Psoas muscle (tissue), 8 donors: ENCODE results near the gene PBX1. TPM values are rescaled to one million over a fixed set of nuclear protein-coding genes. Genes with fewer than 3 reads are reported as not detected.

Source experiments
- ATAC-seq, 4 donors: fragments of 200-7000 bp; cut with Tn5 transposase; one replicate each; pipeline ENCODE4 v1.9.1; 2020; ENCODE audit warnings: moderate library complexity in 3 of 4, mild to moderate bottlenecking in 2 of 4
- DNase-seq, 2 donors: peaks; one replicate each; pipeline ENCODE4 v3.0.0-alpha.2; 2020
- H3K27ac ChIP-seq: fragments of 200-600 bp; one replicate; pipeline ENCODE4 v1.8.0; 2022
- H3K27me3 ChIP-seq, 3 donors: fragments of 200-600 bp in 1 of 3; one replicate each; pipeline versions ENCODE4 v1.6.1 to v1.8.0; 2013 to 2022; ENCODE audit warnings: low read length in 2 of 3, mild to moderate bottlenecking in 2 of 3, moderate library complexity in 1 of 3; ENCODE audit not compliant: insufficient read depth in 3 of 3
- H3K36me3 ChIP-seq, 2 donors: fragments of 200-600 bp in 1 of 2; one replicate each; pipeline versions ENCODE4 v1.6.1 to v1.8.0; 2013 to 2022; ENCODE audit warnings: low read depth in 1 of 2, mild to moderate bottlenecking in 1 of 2, moderate library complexity in 1 of 2; ENCODE audit not compliant: insufficient read depth in 1 of 2
- H3K4me1 ChIP-seq: fragments of 200-600 bp; one replicate; pipeline ENCODE4 v1.8.0; 2022
- H3K4me3 ChIP-seq: fragments of 200-600 bp; one replicate; pipeline ENCODE4 v1.8.0; 2022; ENCODE audit warnings: mild to moderate bottlenecking
- H3K9me3 ChIP-seq: fragments of 200-600 bp; one replicate; pipeline ENCODE4 v1.8.0; 2022
- whole genome bisulfite sequencing, 3 donors: extraction: QIAGEN DNeasy Blood & Tissue Kit; methylation state at CpG; one replicate each; pipeline versions ENCODE4 v1.1.6 to v1.1.7; 2013; 5-methylcytosine and 5-hydroxymethylcytosine counted together
- intact Hi-C, 2 donors: fragments of 100-400 bp; cut with DNase I; formaldehyde crosslinking; loops; one replicate each; pipeline versions ENCODE4 v1.11.0 to v1.14.2; 2022
- polyA plus RNA-seq, 3 donors: library from polyadenylated mRNA; stranded (reverse); fragments of 200-250 nt; gene quantifications; one replicate each; pipeline ENCODE4 v1.2.3, GENCODE V29; 2013
- total RNA-seq, 4 donors: library from RNA; stranded (reverse); fragmentation: NEBNext Ultra II Directional in 2 of 4; extraction: Animal tissue kit (Norgen Biotek cat#: 25700) in 2 of 4; gene quantifications; one replicate each; pipeline versions ENCODE4 v1.2.1 to v1.2.4, GENCODE V29; 2021 to 2023
- TF ChIP-seq, protein P1 (sequence below): fragments of 200-600 bp; IDR thresholded peaks from one replicate; pipeline ENCODE4 v1.8.0; 2022; ENCODE audit warnings: antibody characterized with exemption
- donor health status: healthy with polysubstance abuse.
- donor health status: DM: no; HTN: no; CAD: no; lungs with moderate emphysema.
- donor health status: Bipolar disorder and iron deficiency.
- donor health status: healthy.
- donor health status: DM: yes; HTN: yes; CAD: no.
- donor health status: DM: no; HTN: no; CAD: no.
- donor health status: DM: no; HTN: no; CAD: no.
- donor health status: DM: yes; HTN: yes; CAD: no.

The PBX1 gene
- total and polyA plus RNA-seq, 7 donors = 10.6 to 69.9 (median 59.3) TPM

DNA sequence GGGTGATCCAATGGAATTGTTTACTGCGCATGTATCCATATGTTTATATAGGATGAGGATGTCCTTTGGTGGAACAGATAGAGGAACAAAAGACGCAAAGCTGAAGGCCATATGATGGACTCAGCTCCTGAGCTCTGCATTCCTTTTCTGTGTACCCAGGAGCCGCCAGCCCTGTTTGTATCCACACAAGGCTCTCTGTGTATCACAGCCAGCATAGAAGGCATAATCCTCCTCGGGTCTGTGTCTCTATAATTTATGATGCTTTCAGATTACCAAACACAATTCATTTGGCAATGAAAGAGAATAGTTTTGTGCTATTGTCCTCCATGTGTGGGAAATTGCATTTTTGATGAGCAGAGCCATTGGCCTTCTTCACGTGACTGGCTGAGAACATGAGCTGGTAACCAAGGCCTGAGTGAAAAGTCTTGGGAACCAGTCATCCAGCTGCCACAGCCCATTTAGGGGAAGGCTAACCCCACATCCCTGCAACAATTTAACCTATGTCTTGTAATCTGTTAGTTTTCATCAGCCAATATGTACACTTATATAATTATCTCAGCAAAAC, 119.2 kb downstream of the PBX1 start:
- Histone ChIP-seq H3K27me3 (no peaks in the 10 kb centered on the region), H3K9me3 (no peaks in the 10 kb centered on the region), H3K27ac (no peak overlapping the region), H3K4me3 (no peak overlapping the region), H3K4me1 (peaks cover 17% of the 10 kb centered on the region), H3K36me3 (peaks cover 0 to 7% of the 10 kb centered on the region in 2 donors)
- no peak for DNase-seq
- ATAC-seq = no peak
- 64 to 77% (median 67%) methylated on average over 5 of the region's 5 CpGs for WGBS, 3 donors
- intact Hi-C loops = no loop called here
- TF ChIP-seq, protein P1, sequence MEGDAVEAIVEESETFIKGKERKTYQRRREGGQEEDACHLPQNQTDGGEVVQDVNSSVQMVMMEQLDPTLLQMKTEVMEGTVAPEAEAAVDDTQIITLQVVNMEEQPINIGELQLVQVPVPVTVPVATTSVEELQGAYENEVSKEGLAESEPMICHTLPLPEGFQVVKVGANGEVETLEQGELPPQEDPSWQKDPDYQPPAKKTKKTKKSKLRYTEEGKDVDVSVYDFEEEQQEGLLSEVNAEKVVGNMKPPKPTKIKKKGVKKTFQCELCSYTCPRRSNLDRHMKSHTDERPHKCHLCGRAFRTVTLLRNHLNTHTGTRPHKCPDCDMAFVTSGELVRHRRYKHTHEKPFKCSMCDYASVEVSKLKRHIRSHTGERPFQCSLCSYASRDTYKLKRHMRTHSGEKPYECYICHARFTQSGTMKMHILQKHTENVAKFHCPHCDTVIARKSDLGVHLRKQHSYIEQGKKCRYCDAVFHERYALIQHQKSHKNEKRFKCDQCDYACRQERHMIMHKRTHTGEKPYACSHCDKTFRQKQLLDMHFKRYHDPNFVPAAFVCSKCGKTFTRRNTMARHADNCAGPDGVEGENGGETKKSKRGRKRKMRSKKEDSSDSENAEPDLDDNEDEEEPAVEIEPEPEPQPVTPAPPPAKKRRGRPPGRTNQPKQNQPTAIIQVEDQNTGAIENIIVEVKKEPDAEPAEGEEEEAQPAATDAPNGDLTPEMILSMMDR = no peak

DNA sequence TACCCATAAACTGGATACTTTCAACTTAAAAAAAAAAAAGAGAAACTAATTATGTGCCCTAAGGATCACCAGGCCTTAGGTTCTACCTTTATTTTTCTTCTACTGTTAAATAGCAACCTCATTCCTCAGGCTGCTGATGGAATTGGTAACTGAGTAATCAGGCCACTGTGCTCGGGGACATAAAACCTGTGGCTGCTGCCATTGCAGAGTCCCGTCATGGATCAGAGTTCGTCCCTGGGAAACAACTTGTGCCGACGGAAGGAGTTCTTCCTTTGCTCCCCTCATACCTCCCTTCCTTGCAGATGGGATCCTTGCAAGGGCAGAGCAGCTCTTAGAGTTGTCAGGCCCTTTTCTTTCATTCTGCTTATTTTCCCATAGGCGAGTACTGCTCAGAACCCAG, 123.6 kb downstream of the PBX1 start:
- no peak for DNase-seq

DNA sequence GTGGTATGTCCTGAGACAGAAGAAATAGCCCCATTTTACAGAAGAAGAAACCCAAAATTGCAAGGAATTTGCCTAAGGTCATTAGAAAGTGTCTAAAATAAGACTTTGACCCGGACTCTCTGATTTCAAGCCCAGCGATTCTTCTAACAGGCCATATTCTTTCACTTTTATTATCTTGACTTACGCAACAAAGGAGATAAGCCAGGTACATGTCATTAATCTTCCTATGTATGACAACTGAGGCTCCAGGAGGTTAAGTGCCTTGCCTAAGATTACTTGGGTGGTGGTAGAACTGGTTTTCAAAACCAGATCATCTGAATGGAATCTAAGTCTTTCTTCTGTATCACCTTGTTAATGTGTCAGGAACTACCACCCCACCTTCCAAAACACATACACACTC, 124.3 kb downstream of the PBX1 start:
- Histone ChIP-seq H3K9me3 (no peaks in the 10 kb centered on the region), H3K27me3 (no peaks in the 10 kb centered on the region), H3K4me1 (no peaks in the 10 kb centered on the region), H3K27ac (no peak overlapping the region), H3K36me3 (peaks cover 0 to 7% of the 10 kb centered on the region in 2 donors), H3K4me3 (no peak overlapping the region)
- TF ChIP-seq, protein P1 = no peak
- DNase-seq (no peak), ATAC-seq (peak in 2 of 4 donors; percentile 63 to 67)
- intact Hi-C loops = no loop called here
- WGBS, 3 donors = 44 to 79% (median 54%) methylated on average over 3 of the region's 3 CpGs

More for the DNA sequence above, 123.6 kb downstream of the PBX1 start:
- no peak overlapping the region for H3K4me3 ChIP-seq
- no peaks in the 10 kb centered on the region for H3K4me1 ChIP-seq
- no peak overlapping the region for H3K27ac ChIP-seq
- no peaks in the 10 kb centered on the region for H3K9me3 ChIP-seq
- peak in 2 of 4 donors; percentile 50 to 52 for ATAC-seq
- no peaks in the 10 kb centered on the region for H3K27me3 ChIP-seq
- intact Hi-C loops = no loop called here
- TF ChIP-seq, protein P1 = no peak
- WGBS, 3 donors = 91 to 99% (median 96%) methylated on average over 6 of the region's 6 CpGs
- H3K36me3 ChIP-seq = peaks cover 0 to 7% of the 10 kb centered on the region in 2 donors

DNA sequence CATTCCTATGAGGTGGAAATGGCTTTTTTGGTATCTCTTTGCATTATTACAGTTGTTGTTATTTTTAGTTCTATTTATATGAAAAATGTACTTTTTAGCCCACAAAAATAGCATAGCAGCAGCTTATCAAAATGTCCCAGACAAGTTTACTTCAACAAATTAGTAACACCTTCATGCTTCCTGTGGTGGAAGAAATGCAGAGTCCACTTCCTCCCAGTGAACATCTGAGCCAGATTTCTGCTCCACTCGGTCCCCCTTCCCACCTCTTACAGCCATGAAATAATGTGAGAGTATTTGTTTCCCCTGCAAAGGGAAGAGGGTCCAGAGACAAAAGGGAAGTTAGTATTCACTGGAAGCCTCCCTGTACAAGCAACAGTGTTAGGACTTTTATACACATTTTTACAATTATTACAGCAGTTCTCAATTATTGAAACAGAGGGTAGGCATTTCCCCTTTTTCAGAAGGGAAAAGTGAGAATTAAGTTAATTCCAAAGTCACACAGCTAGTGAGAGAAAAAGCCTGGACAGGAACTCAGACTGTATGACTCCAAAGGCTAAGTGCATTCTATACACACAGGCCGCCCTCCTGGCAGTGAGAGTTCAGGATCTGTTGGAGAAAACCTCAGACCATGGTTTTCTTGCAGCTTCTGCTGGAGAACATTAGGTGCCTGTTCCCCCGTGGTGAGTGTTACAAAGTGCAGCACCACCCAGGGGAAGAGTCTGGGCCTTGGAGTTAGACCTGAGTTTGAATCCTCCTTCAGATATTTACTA, 126.5 kb downstream of the PBX1 start:
- no peaks in the 10 kb centered on the region for H3K4me1 ChIP-seq
- intact Hi-C loops = no loop called here
- DNase-seq (no peak), ATAC-seq (no peak)
- peaks cover 0 to 7% of the 10 kb centered on the region in 2 donors for H3K36me3 ChIP-seq
- no peaks in the 10 kb centered on the region for H3K27me3 ChIP-seq
- H3K4me3 ChIP-seq = no peak overlapping the region
- no peak overlapping the region for H3K27ac ChIP-seq
- TF ChIP-seq, protein P1 = no peak
- 66 to 75% (median 67%) methylated on average over 3 of the region's 3 CpGs for WGBS, 3 donors
- H3K9me3 ChIP-seq = no peaks in the 10 kb centered on the region
